ENCODE measurements around the gene TMEM86B. TPM values are rescaled to one million over a fixed set of nuclear protein-coding genes. Genes with fewer than 3 reads are reported as not detected.

Gene TMEM86B
- total RNA-seq, 1 donor from 2014 or later, result 0.53 TPM

GRCh38 chr19:55265723-55266386 lies 37.3 kb upstream of the TMEM86B start:
- FAIRE-seq, result no peak

DNA sequence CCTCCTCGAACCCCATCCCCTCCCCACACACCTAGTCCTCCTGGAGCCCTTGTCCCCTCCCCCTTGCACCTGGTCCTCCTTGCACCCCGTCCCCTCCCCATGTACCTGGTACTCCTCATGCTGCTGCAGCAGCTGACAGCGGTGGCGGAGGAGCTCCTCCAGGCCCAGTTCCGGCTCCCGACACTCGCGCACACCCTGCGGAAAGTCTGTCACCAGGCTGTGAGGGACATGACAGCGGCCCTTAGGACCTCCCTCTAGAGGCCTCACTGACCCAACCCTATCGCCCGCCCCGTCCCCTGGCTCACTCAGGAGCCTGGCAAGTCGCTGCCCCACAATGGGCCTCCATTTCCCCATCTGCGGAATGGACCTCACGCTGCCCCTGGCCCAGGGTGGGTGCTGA lies 36.6 kb upstream of the TMEM86B start:
- DNase-seq (ENCODE audit: low read depth) (no peak), FAIRE-seq (no peak)
- Histone ChIP-seq H3K4me3 (ENCODE audit: low read depth, low read length) (no peak overlapping the region), H3K27me3 (ENCODE audit: control insufficient read depth, insufficient read depth, low read length) (no peaks in the 10 kb centered on the region), H3K36me3 (ENCODE audit: control insufficient read depth, insufficient read depth, low read length) (peaks cover 1% of the 10 kb centered on the region)
- TF ChIP-seq, protein P1, sequence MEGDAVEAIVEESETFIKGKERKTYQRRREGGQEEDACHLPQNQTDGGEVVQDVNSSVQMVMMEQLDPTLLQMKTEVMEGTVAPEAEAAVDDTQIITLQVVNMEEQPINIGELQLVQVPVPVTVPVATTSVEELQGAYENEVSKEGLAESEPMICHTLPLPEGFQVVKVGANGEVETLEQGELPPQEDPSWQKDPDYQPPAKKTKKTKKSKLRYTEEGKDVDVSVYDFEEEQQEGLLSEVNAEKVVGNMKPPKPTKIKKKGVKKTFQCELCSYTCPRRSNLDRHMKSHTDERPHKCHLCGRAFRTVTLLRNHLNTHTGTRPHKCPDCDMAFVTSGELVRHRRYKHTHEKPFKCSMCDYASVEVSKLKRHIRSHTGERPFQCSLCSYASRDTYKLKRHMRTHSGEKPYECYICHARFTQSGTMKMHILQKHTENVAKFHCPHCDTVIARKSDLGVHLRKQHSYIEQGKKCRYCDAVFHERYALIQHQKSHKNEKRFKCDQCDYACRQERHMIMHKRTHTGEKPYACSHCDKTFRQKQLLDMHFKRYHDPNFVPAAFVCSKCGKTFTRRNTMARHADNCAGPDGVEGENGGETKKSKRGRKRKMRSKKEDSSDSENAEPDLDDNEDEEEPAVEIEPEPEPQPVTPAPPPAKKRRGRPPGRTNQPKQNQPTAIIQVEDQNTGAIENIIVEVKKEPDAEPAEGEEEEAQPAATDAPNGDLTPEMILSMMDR (IDR thresholded peaks at IDR 0.05; ENCODE audit: insufficient read depth, low read length, severe bottlenecking), result no peak

More at GRCh38 chr19:55265723-55266386, 37.3 kb upstream of the TMEM86B start:
- DNase-seq (ENCODE audit: low read depth), result no peak
- Histone ChIP-seq H3K4me3 (ENCODE audit: low read depth, low read length) (no peak overlapping the region), H3K27me3 (ENCODE audit: control insufficient read depth, insufficient read depth, low read length) (no peaks in the 10 kb centered on the region), H3K36me3 (ENCODE audit: control insufficient read depth, insufficient read depth, low read length) (peaks cover 1% of the 10 kb centered on the region)
- TF ChIP-seq, protein P1 (IDR thresholded peaks at IDR 0.05; ENCODE audit: insufficient read depth, low read length, severe bottlenecking), result no peak

DNA sequence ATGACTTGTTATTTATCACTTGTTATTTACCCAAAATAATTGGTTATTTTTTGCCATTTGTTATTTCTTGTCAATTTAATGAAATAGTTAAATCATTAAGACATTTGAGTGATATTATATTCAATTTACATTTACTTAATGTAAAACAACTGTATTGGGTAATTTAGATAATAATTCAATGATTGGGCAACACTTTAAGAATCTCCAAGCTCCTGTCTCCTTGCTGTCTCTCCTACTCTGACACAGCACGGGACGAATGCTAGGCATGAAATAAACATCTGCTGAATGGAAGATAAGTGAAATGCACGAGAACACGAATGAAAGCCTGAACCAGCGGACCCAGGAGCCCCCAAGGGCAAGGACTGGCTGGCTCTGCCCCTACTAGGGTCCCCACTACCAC lies 36.0 kb upstream of the TMEM86B start:
- TF ChIP-seq, protein P1 (IDR thresholded peaks at IDR 0.05; ENCODE audit: insufficient read depth, low read length, severe bottlenecking), result no peak
- H3K36me3 ChIP-seq (ENCODE audit: control insufficient read depth, insufficient read depth, low read length), result peaks cover 1% of the 10 kb centered on the region
- DNase-seq (ENCODE audit: low read depth) (no peak), FAIRE-seq (no peak)
- no peaks in the 10 kb centered on the region for H3K27me3 ChIP-seq (ENCODE audit: control insufficient read depth, insufficient read depth, low read length)
- no peak overlapping the region for H3K4me3 ChIP-seq (ENCODE audit: low read depth, low read length)

DNA sequence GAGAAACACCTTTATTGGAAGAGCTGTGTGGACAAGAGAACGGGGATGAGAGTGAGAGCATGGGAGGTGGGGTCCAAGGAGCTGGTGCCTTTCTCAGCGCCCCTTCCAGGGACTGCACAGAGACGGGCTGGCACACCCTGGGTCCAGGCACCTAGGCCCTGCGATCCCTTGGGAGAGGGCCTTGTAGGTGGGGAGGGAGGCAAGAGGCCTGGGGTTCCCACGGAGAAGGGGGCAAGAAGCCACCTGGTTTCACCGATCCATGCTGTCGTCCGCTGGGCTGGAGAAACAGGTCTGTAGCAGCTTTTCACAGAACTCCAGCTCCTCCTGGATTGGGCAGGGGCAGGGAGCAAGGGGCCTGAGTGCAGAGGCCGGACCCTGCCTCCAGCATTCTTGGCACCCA lies 33.8 kb upstream of the TMEM86B start:
- no peak for FAIRE-seq

GRCh38 chr19:55261671-55262126 lies 33.1 kb upstream of the TMEM86B start:
- peaks cover 1% of the 10 kb centered on the region for H3K36me3 ChIP-seq (ENCODE audit: control insufficient read depth, insufficient read depth, low read length)
- DNase-seq (ENCODE audit: low read depth) (no peak), FAIRE-seq (no peak)
- TF ChIP-seq, protein P1 (IDR thresholded peaks at IDR 0.05; ENCODE audit: insufficient read depth, low read length, severe bottlenecking), result no peak
- H3K4me3 ChIP-seq (ENCODE audit: low read depth, low read length), result no peak overlapping the region
- H3K27me3 ChIP-seq (ENCODE audit: control insufficient read depth, insufficient read depth, low read length), result no peaks in the 10 kb centered on the region

More for the DNA sequence above, 33.8 kb upstream of the TMEM86B start:
- TF ChIP-seq, protein P1 (IDR thresholded peaks at IDR 0.05; ENCODE audit: insufficient read depth, low read length, severe bottlenecking), result no peak
- DNase-seq (ENCODE audit: low read depth), result no peak
- Histone ChIP-seq H3K36me3 (ENCODE audit: control insufficient read depth, insufficient read depth, low read length) (peaks cover 1% of the 10 kb centered on the region), H3K27me3 (ENCODE audit: control insufficient read depth, insufficient read depth, low read length) (no peaks in the 10 kb centered on the region), H3K4me3 (ENCODE audit: low read depth, low read length) (no peak overlapping the region)
